HCT116 (cell line): ENCODE data around the gene MED1. TPM values are rescaled to one million over a fixed set of nuclear protein-coding genes. Genes with fewer than 3 reads are reported as not detected.

ENCODE experiments used
- ATAC-seq: fragments of 200-7000 bp; cut with Tn5 transposase; 2 replicates; pipeline ENCODE4 v1.9.1; 2020; ENCODE audit warnings: mild to moderate bottlenecking, moderate library complexity
- BruUV-seq: library from RNA; stranded (reverse); fragments of 400-500 nt; replicated peaks from 2 replicates; lab custom pipeline; 2021; lab: Mats Ljungman, UMichigan
- CTCF ChIA-PET: fragments of 300-600 bp; sonication (Branson Sonifier 250); formaldehyde crosslinking; loops from one replicate; lab custom pipeline; 2021; ENCODE audit warnings: antibody characterized with exemption; lab: Charles Lee
- POLR2A ChIA-PET: fragments of 300-600, 350-600 bp; sonication (Branson Sonifier 250); formaldehyde crosslinking; loops from one replicate; lab custom pipeline; 2021; ENCODE audit warnings: antibody characterized with exemption; lab: Charles Lee
- RAD21 ChIA-PET, 2 experiments: fragments of 300-600 bp; sonication (Branson Sonifier 250); formaldehyde crosslinking; loops; one replicate each; lab custom pipeline; 2023; ENCODE audit warnings: low total read pairs in 2 of 2; ENCODE audit not compliant: uncharacterized antibody in 2 of 2, unreplicated experiment in 2 of 2, low non-redundant PET in 1 of 2; lab: Charles Lee
- DNase-seq: peaks from one replicate; pipeline ENCODE4 v3.0.0-alpha.2; 2010; ENCODE audit warnings: low read depth, low spot score
- H2AFZ ChIP-seq: fragments of 200-600 bp; shearing (Covaris generic), sonication (generic); 2 replicates; pipeline ENCODE4 v1.6.1; 2017; ENCODE audit warnings: low read depth, mixed run types, mixed read lengths, antibody characterized with exemption, low read length; ENCODE audit not compliant: poor library complexity, severe bottlenecking
- H3K27ac ChIP-seq: 2 replicates; pipeline ENCODE4 v1.5.1; 2012; ENCODE audit warnings: low read depth, low read length
- H3K27me3 ChIP-seq: fragments of 200-600 bp; sonication (generic); 2 replicates; pipeline ENCODE4 v1.6.1; 2016; ENCODE audit warnings: mixed run types, low read length, mixed read lengths; ENCODE audit not compliant: insufficient read depth
- H3K36me3 ChIP-seq, 2 experiments: fragments of 200-500 bp in 1 of 2; fragments of 200-600 bp in 1 of 2; sonication (Bioruptor generic) in 1 of 2; sonication (generic) in 1 of 2; 2 replicates each; pipeline versions ENCODE4 v1.5.1 to v1.6.1; 2014 to 2016; ENCODE audit warnings: low read length in 2 of 2, inconsistent platforms in 1 of 2, mixed read lengths in 1 of 2, mixed run types in 1 of 2; ENCODE audit not compliant: insufficient read depth in 2 of 2, control insufficient read depth in 1 of 2
- H3K4me1 ChIP-seq, 2 experiments: fragments of 200-600 bp in 1 of 2; sonication (generic) in 1 of 2; 2 replicates each; pipeline versions ENCODE4 v1.5.1 to v1.6.1; 2012 to 2017; ENCODE audit warnings: low read length in 2 of 2, inconsistent platforms in 1 of 2, mild to moderate bottlenecking in 1 of 2, mixed read lengths in 1 of 2, mixed run types in 1 of 2, moderate library complexity in 1 of 2; ENCODE audit not compliant: insufficient read depth in 2 of 2, control insufficient read depth in 1 of 2
- H3K4me2 ChIP-seq: fragments of 200-600 bp; sonication (generic); 2 replicates; pipeline ENCODE4 v1.6.1; 2017; ENCODE audit warnings: mixed run types, low read length, mixed read lengths
- H3K4me3 ChIP-seq, 2 experiments: fragments of 200-600 bp in 1 of 2; sonication (generic) in 1 of 2; replicated peaks in 1 of 2; 2 replicates each; pipeline ENCODE4 v1.5.1; 2011 to 2016; ENCODE audit warnings: low read length in 2 of 2, control low read depth in 1 of 2, low read depth in 1 of 2, mild to moderate bottlenecking in 1 of 2, mixed read lengths in 1 of 2, mixed run types in 1 of 2
- H3K79me2 ChIP-seq: fragments of 200-600 bp; sonication (generic); 2 replicates; pipeline ENCODE4 v1.6.1; 2017; ENCODE audit warnings: mild to moderate bottlenecking, mixed run types, low read length, moderate library complexity, mixed read lengths; ENCODE audit not compliant: insufficient read depth
- H3K9ac ChIP-seq: fragments of 200-600 bp; sonication (generic); 2 replicates; pipeline ENCODE4 v1.6.1; 2016; ENCODE audit warnings: low read length, mixed read lengths
- H3K9me2 ChIP-seq: fragments of 200-600 bp; sonication (generic), shearing (Covaris generic); 2 replicates; pipeline ENCODE4 v1.6.1; 2017; ENCODE audit warnings: mixed run types, mild to moderate bottlenecking, moderate library complexity; ENCODE audit not compliant: insufficient read depth
- H3K9me3 ChIP-seq, 2 experiments: fragments of 200-500 bp in 1 of 2; fragments of 200-600 bp in 1 of 2; sonication (Bioruptor generic) in 1 of 2; sonication (generic) in 1 of 2; 2 replicates each; pipeline ENCODE4 v1.6.1; 2014 to 2017; ENCODE audit warnings: low read length in 2 of 2, mixed read lengths in 2 of 2, inconsistent platforms in 1 of 2, low read depth in 1 of 2, mild to moderate bottlenecking in 1 of 2, mixed run types in 1 of 2, moderate library complexity in 1 of 2; ENCODE audit not compliant: control insufficient read depth in 1 of 2, insufficient read depth in 1 of 2
- H4K20me1 ChIP-seq: fragments of 200-600 bp; sonication (generic), shearing (Covaris generic); 2 replicates; pipeline ENCODE4 v1.6.1; 2017; ENCODE audit warnings: mixed run types, mild to moderate bottlenecking, moderate library complexity; ENCODE audit not compliant: insufficient read depth
- CBX3 ChIP-seq: IDR thresholded peaks from 2 replicates; pipeline ENCODE4 v1.6.1; 2012; ENCODE audit warnings: low read depth
- CEBPB ChIP-seq: IDR thresholded peaks from 2 replicates; pipeline ENCODE4 v1.6.1; 2012; ENCODE audit warnings: low read depth
- EGR1 ChIP-seq: IDR thresholded peaks from 2 replicates; pipeline ENCODE4 v1.6.1; 2012; ENCODE audit warnings: low read depth
- EZH2 ChIP-seq: fragments of 200-600 bp; sonication (generic); IDR thresholded peaks from 2 replicates; pipeline ENCODE4 v1.6.1; 2017; ENCODE audit warnings: antibody characterized with exemption, mixed run types
- EZH2phosphoT487 ChIP-seq: fragments of 200-600 bp; IDR thresholded peaks from 2 replicates; pipeline ENCODE4 v1.6.1; 2018; ENCODE audit warnings: antibody characterized with exemption, borderline replicate concordance
- JUND ChIP-seq: IDR thresholded peaks from 2 replicates; pipeline ENCODE4 v1.6.1; 2012
- POLR2A ChIP-seq: IDR thresholded peaks from 2 replicates; pipeline ENCODE4 v1.7.0; 2011; ENCODE audit warnings: borderline replicate concordance; ENCODE audit not compliant: insufficient read depth, insufficient read length; ENCODE audit errors: extremely low read depth
- POLR2AphosphoS5 ChIP-seq: IDR thresholded peaks from 2 replicates; pipeline ENCODE4 v1.6.1; 2011; ENCODE audit warnings: mild to moderate bottlenecking, low read depth, low read length, moderate library complexity
- SP1 ChIP-seq: IDR thresholded peaks from 2 replicates; pipeline ENCODE4 v1.6.1; 2012; ENCODE audit warnings: low read depth
- SRF ChIP-seq: IDR thresholded peaks from 2 replicates; pipeline ENCODE4 v1.6.1; 2012; ENCODE audit warnings: low read depth
- TCF7L2 ChIP-seq: IDR thresholded peaks from 2 replicates; pipeline ENCODE4 v1.7.0; 2011; ENCODE audit warnings: borderline replicate concordance, inconsistent platforms; ENCODE audit not compliant: insufficient read depth, insufficient read length; ENCODE audit errors: extremely low read depth
- YY1 ChIP-seq: IDR thresholded peaks from 2 replicates; pipeline ENCODE4 v1.6.1; 2011; ENCODE audit warnings: low read length, low read depth, moderate library complexity, mild to moderate bottlenecking; ENCODE audit not compliant: insufficient replicate concordance; ENCODE audit errors: extremely low read depth
- intact Hi-C: fragments of 100-400 bp; cut with micrococcal nuclease; formaldehyde crosslinking; loops from 2 replicates; pipeline ENCODE4 v1.10.0; 2022
- total RNA-seq: library from RNA; stranded (reverse); gene quantifications from one replicate; pipeline ENCODE4 v1.2.1, GENCODE V29; 2021; ENCODE audit not compliant: unreplicated experiment
- TF ChIP-seq, protein P1 (sequence below): IDR thresholded peaks from 2 replicates; pipeline ENCODE4 v1.6.1; 2012; ENCODE audit warnings: low read depth
- TF ChIP-seq, protein P2 (sequence below): IDR thresholded peaks from 2 replicates; pipeline ENCODE4 v1.6.1; 2012
- TF ChIP-seq, protein P3 (sequence below): IDR thresholded peaks from 2 replicates; pipeline ENCODE4 v1.6.1; 2011; ENCODE audit warnings: mild to moderate bottlenecking, low read length, moderate library complexity; ENCODE audit not compliant: insufficient replicate concordance; ENCODE audit errors: extremely low read depth
- TF ChIP-seq, protein P4 (sequence below): IDR thresholded peaks from 2 replicates; pipeline ENCODE4 v1.6.1; 2012

The MED1 gene
- total RNA-seq, 1 experiment from 2014 or later, result 55.7 TPM

DNA sequence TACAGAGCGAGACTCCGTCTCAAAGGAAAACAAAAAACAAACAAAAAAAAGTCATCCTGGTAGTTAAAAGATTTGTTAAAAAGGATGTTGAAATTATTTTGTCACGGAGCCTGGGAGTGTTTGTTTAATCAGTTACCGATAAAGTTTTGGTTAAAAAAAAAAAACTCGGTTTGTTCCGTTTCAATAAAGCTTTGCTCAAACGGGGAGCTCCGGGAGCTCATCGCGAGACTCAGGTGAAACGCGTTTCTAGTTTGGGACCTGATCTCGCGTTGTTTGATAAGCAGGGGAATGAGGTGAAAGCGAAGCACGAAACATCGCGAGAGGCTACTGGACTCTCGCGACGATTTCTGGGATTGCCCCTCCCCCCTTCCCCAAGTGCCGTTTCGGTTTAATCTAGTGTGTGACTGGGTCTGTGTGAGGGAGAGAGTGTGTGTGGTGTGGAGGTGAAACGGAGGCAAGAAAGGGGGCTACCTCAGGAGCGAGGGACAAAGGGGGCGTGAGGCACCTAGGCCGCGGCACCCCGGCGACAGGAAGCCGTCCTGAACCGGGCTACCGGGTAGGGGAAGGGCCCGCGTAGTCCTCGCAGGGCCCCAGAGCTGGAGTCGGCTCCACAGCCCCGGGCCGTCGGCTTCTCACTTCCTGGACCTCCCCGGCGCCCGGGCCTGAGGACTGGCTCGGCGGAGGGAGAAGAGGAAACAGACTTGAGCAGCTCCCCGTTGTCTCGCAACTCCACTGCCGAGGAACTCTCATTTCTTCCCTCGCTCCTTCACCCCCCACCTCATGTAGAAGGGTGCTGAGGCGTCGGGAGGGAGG lies 10.3 kb upstream of the MED1 start, which contains the start of gene CDK12 (continued):
- TF ChIP-seq, protein P1, sequence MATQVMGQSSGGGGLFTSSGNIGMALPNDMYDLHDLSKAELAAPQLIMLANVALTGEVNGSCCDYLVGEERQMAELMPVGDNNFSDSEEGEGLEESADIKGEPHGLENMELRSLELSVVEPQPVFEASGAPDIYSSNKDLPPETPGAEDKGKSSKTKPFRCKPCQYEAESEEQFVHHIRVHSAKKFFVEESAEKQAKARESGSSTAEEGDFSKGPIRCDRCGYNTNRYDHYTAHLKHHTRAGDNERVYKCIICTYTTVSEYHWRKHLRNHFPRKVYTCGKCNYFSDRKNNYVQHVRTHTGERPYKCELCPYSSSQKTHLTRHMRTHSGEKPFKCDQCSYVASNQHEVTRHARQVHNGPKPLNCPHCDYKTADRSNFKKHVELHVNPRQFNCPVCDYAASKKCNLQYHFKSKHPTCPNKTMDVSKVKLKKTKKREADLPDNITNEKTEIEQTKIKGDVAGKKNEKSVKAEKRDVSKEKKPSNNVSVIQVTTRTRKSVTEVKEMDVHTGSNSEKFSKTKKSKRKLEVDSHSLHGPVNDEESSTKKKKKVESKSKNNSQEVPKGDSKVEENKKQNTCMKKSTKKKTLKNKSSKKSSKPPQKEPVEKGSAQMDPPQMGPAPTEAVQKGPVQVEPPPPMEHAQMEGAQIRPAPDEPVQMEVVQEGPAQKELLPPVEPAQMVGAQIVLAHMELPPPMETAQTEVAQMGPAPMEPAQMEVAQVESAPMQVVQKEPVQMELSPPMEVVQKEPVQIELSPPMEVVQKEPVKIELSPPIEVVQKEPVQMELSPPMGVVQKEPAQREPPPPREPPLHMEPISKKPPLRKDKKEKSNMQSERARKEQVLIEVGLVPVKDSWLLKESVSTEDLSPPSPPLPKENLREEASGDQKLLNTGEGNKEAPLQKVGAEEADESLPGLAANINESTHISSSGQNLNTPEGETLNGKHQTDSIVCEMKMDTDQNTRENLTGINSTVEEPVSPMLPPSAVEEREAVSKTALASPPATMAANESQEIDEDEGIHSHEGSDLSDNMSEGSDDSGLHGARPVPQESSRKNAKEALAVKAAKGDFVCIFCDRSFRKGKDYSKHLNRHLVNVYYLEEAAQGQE, result no peak
- TF ChIP-seq POLR2A, result peak; percentile 93
- no peak for TF ChIP-seq EZH2

DNA sequence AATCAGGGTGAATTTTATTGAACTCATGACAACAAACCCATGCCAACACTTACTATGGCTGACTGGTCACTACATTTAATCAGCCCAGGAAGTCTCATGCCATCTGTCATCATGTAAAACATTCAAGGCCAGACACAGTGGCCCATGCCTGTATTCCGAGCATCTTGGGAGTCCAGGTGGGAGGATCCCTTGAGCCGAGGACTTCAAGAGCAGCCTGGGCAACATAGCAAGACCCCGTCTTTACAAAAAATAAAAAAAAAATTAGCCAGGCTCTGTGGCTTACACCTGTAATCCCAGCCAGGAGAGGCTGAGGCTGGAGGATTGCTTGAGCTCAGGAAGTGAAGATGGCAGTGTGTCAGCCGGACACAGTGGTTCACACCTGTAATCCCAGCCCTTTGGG lies 4.9 kb upstream of the MED1 start:
- H3K79me2 ChIP-seq, result peaks cover 2% of the 10 kb centered on the region
- RAD21 ChIA-PET, result no interaction called here
- DNase-seq, result no peak
- H3K9ac ChIP-seq, result no peak overlapping the region
- no peaks in the 10 kb centered on the region for H3K9me3 ChIP-seq
- no peak overlapping the region for H3K4me3 ChIP-seq
- no peak overlapping the region for H2AFZ ChIP-seq
- H4K20me1 ChIP-seq, result no peaks in the 10 kb centered on the region
- H3K27ac ChIP-seq, result no peak overlapping the region
- no peaks in the 10 kb centered on the region for H3K9me2 ChIP-seq
- H3K4me1 ChIP-seq, result peaks cover 0 to 14% of the 10 kb centered on the region in 2 experiments; a peak in 1 of 4 replicates
- TF ChIP-seq POLR2A (no peak), SP1 (no peak), SRF (no peak), CEBPB (no peak), EZH2 (no peak), EGR1 (no peak), POLR2AphosphoS5 (no peak), JUND (no peak), TCF7L2 (no peak), YY1 (no peak), CBX3 (no peak), EZH2phosphoT487 (no peak)
- TF ChIP-seq, protein P2, sequence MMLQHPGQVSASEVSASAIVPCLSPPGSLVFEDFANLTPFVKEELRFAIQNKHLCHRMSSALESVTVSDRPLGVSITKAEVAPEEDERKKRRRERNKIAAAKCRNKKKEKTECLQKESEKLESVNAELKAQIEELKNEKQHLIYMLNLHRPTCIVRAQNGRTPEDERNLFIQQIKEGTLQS, result no peak
- TF ChIP-seq, protein P3, sequence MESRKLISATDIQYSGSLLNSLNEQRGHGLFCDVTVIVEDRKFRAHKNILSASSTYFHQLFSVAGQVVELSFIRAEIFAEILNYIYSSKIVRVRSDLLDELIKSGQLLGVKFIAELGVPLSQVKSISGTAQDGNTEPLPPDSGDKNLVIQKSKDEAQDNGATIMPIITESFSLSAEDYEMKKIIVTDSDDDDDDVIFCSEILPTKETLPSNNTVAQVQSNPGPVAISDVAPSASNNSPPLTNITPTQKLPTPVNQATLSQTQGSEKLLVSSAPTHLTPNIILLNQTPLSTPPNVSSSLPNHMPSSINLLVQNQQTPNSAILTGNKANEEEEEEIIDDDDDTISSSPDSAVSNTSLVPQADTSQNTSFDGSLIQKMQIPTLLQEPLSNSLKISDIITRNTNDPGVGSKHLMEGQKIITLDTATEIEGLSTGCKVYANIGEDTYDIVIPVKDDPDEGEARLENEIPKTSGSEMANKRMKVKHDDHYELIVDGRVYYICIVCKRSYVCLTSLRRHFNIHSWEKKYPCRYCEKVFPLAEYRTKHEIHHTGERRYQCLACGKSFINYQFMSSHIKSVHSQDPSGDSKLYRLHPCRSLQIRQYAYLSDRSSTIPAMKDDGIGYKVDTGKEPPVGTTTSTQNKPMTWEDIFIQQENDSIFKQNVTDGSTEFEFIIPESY, result no peak
- TF ChIP-seq, protein P4, sequence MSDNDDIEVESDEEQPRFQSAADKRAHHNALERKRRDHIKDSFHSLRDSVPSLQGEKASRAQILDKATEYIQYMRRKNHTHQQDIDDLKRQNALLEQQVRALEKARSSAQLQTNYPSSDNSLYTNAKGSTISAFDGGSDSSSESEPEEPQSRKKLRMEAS, result no peak
- intact Hi-C loops, result no loop called here
- no peak for ATAC-seq
- no peaks in the 10 kb centered on the region for H3K27me3 ChIP-seq
- CTCF ChIA-PET, result no interaction called here
- no TSS peak for BruUV-seq
- no peaks in the 10 kb centered on the region for H3K36me3 ChIP-seq
- no peak overlapping the region for H3K4me2 ChIP-seq
- POLR2A ChIA-PET, result interaction anchor here (0.9 kb wide), 1 partner anchor 70 kb away, joined by 6 read pairs; no protein-coding TSS in a partner anchor
